Measurements from ENCODE around the gene TMEM202. TPM values are rescaled to one million over a fixed set of nuclear protein-coding genes. Genes with fewer than 3 reads are reported as not detected.

Gene TMEM202
- polyA plus RNA-seq, 3 donors = not detected

- no peak for DNase-seq
- Histone ChIP-seq H3K27ac (ENCODE audit: low read depth in 1 of 2, low read length in 2 of 2) (no peak overlapping the region), H3K9ac (ENCODE audit: insufficient read depth, low read length, poor library complexity, severe bottlenecking) (no peak overlapping the region), H3K27me3 (ENCODE audit: control insufficient read depth in 2 of 2, insufficient read depth in 2 of 2, low read length in 2 of 2) (peaks cover 0 to 4% of the 10 kb centered on the region in 2 donors), H2AFZ (ENCODE audit: insufficient read depth, low read depth, low read length, poor library complexity, severe bottlenecking) (no peak overlapping the region), H3K4me3 (replicated peaks in 1 of 3; ENCODE audit: low read depth in 2 of 3, low read length in 3 of 3) (no peak overlapping the region), H4K20me1 (ENCODE audit: insufficient read depth, low read length) (no peaks in the 10 kb centered on the region), H3K9me3 (replicated peaks in 1 of 2; ENCODE audit: control insufficient read depth in 1 of 2, insufficient read depth in 1 of 2, low read length in 2 of 2) (no peaks in the 10 kb centered on the region), H3K4me1 (ENCODE audit: control insufficient read depth in 1 of 2, insufficient read depth in 2 of 2, low read length in 2 of 2) (no peaks in the 10 kb centered on the region), H3K36me3 (replicated peaks in 1 of 2; ENCODE audit: control insufficient read depth in 1 of 2, insufficient read depth in 2 of 2, low read length in 2 of 2) (no peaks in the 10 kb centered on the region), H3K4me2 (replicated peaks; ENCODE audit: extremely low read depth, low read length, poor library complexity, severe bottlenecking) (no peak overlapping the region), H3K79me2 (ENCODE audit: insufficient read depth, low read length) (no peaks in the 10 kb centered on the region)
- Mint-ChIP-seq H3K9me3 (no peaks in the 10 kb centered on the region), H3K4me3 (no peak overlapping the region), H3K36me3 (no peaks in the 10 kb centered on the region), H3K4me1 (peaks cover 2% of the 10 kb centered on the region), H3K27ac (no peak overlapping the region), H3K27me3 (ENCODE audit: low read depth in 3 of 3) (peaks cover 10% of the 10 kb centered on the region in 3 donors)
- 85% methylated on average over 5 of the region's 9 CpGs for WGBS (ENCODE audit: insufficient coverage)
- TF ChIP-seq, protein P1, sequence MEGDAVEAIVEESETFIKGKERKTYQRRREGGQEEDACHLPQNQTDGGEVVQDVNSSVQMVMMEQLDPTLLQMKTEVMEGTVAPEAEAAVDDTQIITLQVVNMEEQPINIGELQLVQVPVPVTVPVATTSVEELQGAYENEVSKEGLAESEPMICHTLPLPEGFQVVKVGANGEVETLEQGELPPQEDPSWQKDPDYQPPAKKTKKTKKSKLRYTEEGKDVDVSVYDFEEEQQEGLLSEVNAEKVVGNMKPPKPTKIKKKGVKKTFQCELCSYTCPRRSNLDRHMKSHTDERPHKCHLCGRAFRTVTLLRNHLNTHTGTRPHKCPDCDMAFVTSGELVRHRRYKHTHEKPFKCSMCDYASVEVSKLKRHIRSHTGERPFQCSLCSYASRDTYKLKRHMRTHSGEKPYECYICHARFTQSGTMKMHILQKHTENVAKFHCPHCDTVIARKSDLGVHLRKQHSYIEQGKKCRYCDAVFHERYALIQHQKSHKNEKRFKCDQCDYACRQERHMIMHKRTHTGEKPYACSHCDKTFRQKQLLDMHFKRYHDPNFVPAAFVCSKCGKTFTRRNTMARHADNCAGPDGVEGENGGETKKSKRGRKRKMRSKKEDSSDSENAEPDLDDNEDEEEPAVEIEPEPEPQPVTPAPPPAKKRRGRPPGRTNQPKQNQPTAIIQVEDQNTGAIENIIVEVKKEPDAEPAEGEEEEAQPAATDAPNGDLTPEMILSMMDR (IDR thresholded peaks at IDR 0.05) = no peak
- intact Hi-C loops (cut with micrococcal nuclease) = no loop called here
Observed at GRCh38 chr15:72451224-72451623, 53.1 kb downstream of the TMEM202 start.

DNA sequence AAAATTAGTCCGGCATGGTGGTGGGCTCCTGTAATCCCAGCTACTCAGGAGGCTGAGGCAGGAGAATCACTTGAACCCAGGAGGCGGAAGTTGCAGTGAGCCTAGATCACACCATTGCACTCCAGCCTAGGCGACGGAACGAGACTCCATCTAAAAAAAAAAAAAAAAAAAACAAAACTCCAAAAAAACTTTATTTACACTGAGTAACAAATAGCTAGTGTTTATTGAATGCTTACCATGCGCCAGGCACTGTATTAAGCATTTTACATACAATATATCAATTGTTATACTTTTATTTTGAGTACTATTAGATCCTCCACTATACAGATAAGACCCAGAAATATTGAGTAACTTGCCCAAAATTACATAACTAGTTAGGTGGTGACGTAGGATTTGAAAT is 58.6 kb downstream of the TMEM202 start:
- Histone ChIP-seq H3K9ac (ENCODE audit: insufficient read depth, low read length, poor library complexity, severe bottlenecking) (no peak overlapping the region), H3K4me1 (ENCODE audit: control insufficient read depth in 1 of 2, insufficient read depth in 2 of 2, low read length in 2 of 2) (peaks cover 2 to 4% of the 10 kb centered on the region in 2 donors), H3K36me3 (replicated peaks in 1 of 2; ENCODE audit: control insufficient read depth in 1 of 2, insufficient read depth in 2 of 2, low read length in 2 of 2) (no peaks in the 10 kb centered on the region), H3K27me3 (ENCODE audit: control insufficient read depth in 2 of 2, insufficient read depth in 2 of 2, low read length in 2 of 2) (peaks cover 0 to 4% of the 10 kb centered on the region in 2 donors), H3K4me3 (replicated peaks in 1 of 3; ENCODE audit: low read depth in 2 of 3, low read length in 3 of 3) (no peak overlapping the region), H3K9me3 (replicated peaks in 1 of 2; ENCODE audit: control insufficient read depth in 1 of 2, insufficient read depth in 1 of 2, low read length in 2 of 2) (no peaks in the 10 kb centered on the region), H3K4me2 (replicated peaks; ENCODE audit: extremely low read depth, low read length, poor library complexity, severe bottlenecking) (no peak overlapping the region), H3K79me2 (ENCODE audit: insufficient read depth, low read length) (no peaks in the 10 kb centered on the region), H3K27ac (ENCODE audit: low read depth in 1 of 2, low read length in 2 of 2) (no peak overlapping the region), H2AFZ (ENCODE audit: insufficient read depth, low read depth, low read length, poor library complexity, severe bottlenecking) (no peak overlapping the region), H4K20me1 (ENCODE audit: insufficient read depth, low read length) (no peaks in the 10 kb centered on the region)
- TF ChIP-seq, protein P1 (IDR thresholded peaks at IDR 0.05) = no peak
- WGBS (ENCODE audit: insufficient coverage) = no CpG with 5 or more reads among the region's 7 CpGs
- no peaks in the 10 kb centered on the region for H3K9me3 Mint-ChIP-seq
- no peaks in the 10 kb centered on the region for H3K36me3 Mint-ChIP-seq
- H3K27ac Mint-ChIP-seq = peak overlapping the region in 1 of 7 donors; percentile 51
- intact Hi-C loops (cut with micrococcal nuclease) = no loop called here
- H3K27me3 Mint-ChIP-seq (ENCODE audit: low read depth in 3 of 3) = peaks cover 0 to 7% (median 7%) of the 10 kb centered on the region in 3 donors
- DNase-seq = no peak
- no peak overlapping the region for H3K4me3 Mint-ChIP-seq
- H3K4me1 Mint-ChIP-seq = peaks cover 3% of the 10 kb centered on the region

Other genes starting within 250 kb of the TMEM202 start
- not detected for gene GRAMD2A, start 200.5 kb upstream of the TMEM202 start, polyA plus RNA-seq
- gene PKM, start 167.1 kb upstream of the TMEM202 start, polyA plus RNA-seq = 100 to 1,000 TPM; 544 to 999 (median 986) TPM
- gene PARP6, start 125.8 kb upstream of the TMEM202 start, polyA plus RNA-seq = 100 to 1,000 TPM in 1 of 3 donors, 10 to 100 TPM in 2; 12.9 to 165 (median 13.5) TPM
- 1 to 10 TPM in 1 of 3 donors, not detected in 2; 2.9 TPM for gene CELF6, start 78.1 kb upstream of the TMEM202 start, polyA plus RNA-seq
- gene HEXA, start 22.3 kb upstream of the TMEM202 start, polyA plus RNA-seq = 100 to 1,000 TPM; 164 to 192 (median 186) TPM
- 10 to 100 TPM; 13.5 to 47.2 (median 14.4) TPM for gene ARIH1, start 76.0 kb downstream of the TMEM202 start, polyA plus RNA-seq